Measurements from ENCODE around the gene CWC15. TPM values are rescaled to one million over a fixed set of nuclear protein-coding genes. Genes with fewer than 3 reads are reported as not detected.

The CWC15 gene
- total and polyA plus RNA-seq, 2 donors (not counting 1 experiment from before 2014, with no cell fraction given), result 18.1 to 59.8 TPM

DNA sequence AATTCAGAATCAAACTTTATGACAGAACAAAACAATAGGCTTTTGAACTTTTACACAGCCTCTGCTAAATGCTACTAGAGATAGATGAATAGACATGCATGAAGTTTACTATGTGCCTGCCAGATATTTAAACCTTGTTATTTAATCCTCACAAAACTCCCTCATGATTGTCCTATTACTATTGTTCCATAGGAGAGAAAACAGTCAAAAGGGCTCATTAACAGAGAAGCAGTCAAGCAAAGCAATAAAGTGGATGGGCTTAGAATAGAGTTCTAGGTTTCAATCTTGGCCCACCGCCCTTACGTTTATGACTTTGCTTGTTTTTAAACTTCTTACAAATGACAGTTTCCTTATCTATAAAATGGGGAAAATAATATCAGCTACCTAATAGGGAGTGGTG is 12.9 kb downstream of the CWC15 start:
- Histone ChIP-seq H3K4me3 (ENCODE audit: control extremely low read depth in 1 of 5, extremely low read depth in 1 of 5, insufficient read depth in 1 of 5, low read depth in 2 of 5, low read length in 4 of 5) (no peak overlapping the region), H3K4me2 (replicated peaks; ENCODE audit: low read depth, low read length, poor library complexity, severe bottlenecking) (no peak overlapping the region), H3K27me3 (replicated peaks in 1 of 4; ENCODE audit: control extremely low read depth in 1 of 4, control insufficient read depth in 3 of 4, insufficient read depth in 4 of 4, low read length in 3 of 4) (no peaks in the 10 kb centered on the region), H3K36me3 (replicated peaks in 1 of 2; ENCODE audit: control extremely low read depth in 1 of 2, control insufficient read depth in 1 of 2, extremely low read depth in 1 of 2, insufficient read depth in 2 of 2, low read length in 1 of 2) (peaks cover 10 to 53% of the 10 kb centered on the region in 2 experiments), H3K79me2 (ENCODE audit: control insufficient read depth, insufficient read depth, low read length) (no peaks in the 10 kb centered on the region), H3K9ac (ENCODE audit: low read length) (no peak overlapping the region), H3K9me3 (ENCODE audit: control extremely low read depth in 1 of 3, control insufficient read depth in 2 of 3, insufficient read depth in 1 of 3, low read length in 2 of 3) (no peaks in the 10 kb centered on the region), H3K27ac (ENCODE audit: low read length in 2 of 2) (no peak overlapping the region), H2AFZ (ENCODE audit: insufficient read depth, low read depth, low read length, poor library complexity, severe bottlenecking) (no peak overlapping the region), H4K20me1 (ENCODE audit: control insufficient read depth, insufficient read depth, low read length, poor library complexity, severe bottlenecking) (peaks cover 1% of the 10 kb centered on the region), H3K4me1 (ENCODE audit: control insufficient read depth in 2 of 2, insufficient read depth in 2 of 2, low read length in 2 of 2) (no peaks in the 10 kb centered on the region)
- DNase-seq, result no peak
- no CpG with 5 or more reads among the region's 2 CpGs for WGBS (ENCODE audit: insufficient coverage)
- ChIA-PET POLR2A (no interaction called here), CTCF (interaction anchor here (1.4 kb wide), 1 partner anchor 8 kb away, joined by 3 read pairs; no protein-coding TSS in a partner anchor)
- no peak overlapping the region for H3K27ac Mint-ChIP-seq
- no peaks in the 10 kb centered on the region for H3K9me3 Mint-ChIP-seq (ENCODE audit: insufficient read depth)
- TF ChIP-seq CTCF (IDR thresholded peaks at IDR 0.05) (no peak), EZH2 (IDR thresholded peaks at IDR 0.05; ENCODE audit: borderline replicate concordance, insufficient read depth, low read depth, low read length, poor library complexity, severe bottlenecking) (no peak)
- no peak overlapping the region for H3K4me3 Mint-ChIP-seq
- ATAC-seq (ENCODE audit: low read depth), result no peak
- H3K4me1 Mint-ChIP-seq, result no peaks in the 10 kb centered on the region
- intact Hi-C loops (cut with micrococcal nuclease), result no loop called here
- no peaks in the 10 kb centered on the region for H3K27me3 Mint-ChIP-seq

- peaks cover 7 to 39% of the 10 kb centered on the region in 2 experiments for H3K36me3 ChIP-seq (replicated peaks in 1 of 2; ENCODE audit: control extremely low read depth in 1 of 2, control insufficient read depth in 1 of 2, extremely low read depth in 1 of 2, insufficient read depth in 2 of 2, low read length in 1 of 2)
- H3K27ac Mint-ChIP-seq, result no peak overlapping the region
Observed at GRCh38 chr11:94959179-94959578, 14.2 kb downstream of the CWC15 start.

More at GRCh38 chr11:94959179-94959578, 14.2 kb downstream of the CWC15 start:
- intact Hi-C loops (cut with micrococcal nuclease), result no loop called here
- Mint-ChIP-seq H3K4me1 (no peaks in the 10 kb centered on the region), H3K27me3 (no peaks in the 10 kb centered on the region), H3K9me3 (ENCODE audit: insufficient read depth) (no peaks in the 10 kb centered on the region), H3K4me3 (no peak overlapping the region)
- Histone ChIP-seq H3K4me3 (ENCODE audit: control extremely low read depth in 1 of 5, extremely low read depth in 1 of 5, insufficient read depth in 1 of 5, low read depth in 2 of 5, low read length in 4 of 5) (no peak overlapping the region), H3K9me3 (ENCODE audit: control extremely low read depth in 1 of 3, control insufficient read depth in 2 of 3, insufficient read depth in 1 of 3, low read length in 2 of 3) (no peaks in the 10 kb centered on the region), H4K20me1 (ENCODE audit: control insufficient read depth, insufficient read depth, low read length, poor library complexity, severe bottlenecking) (no peaks in the 10 kb centered on the region), H3K4me1 (ENCODE audit: control insufficient read depth in 2 of 2, insufficient read depth in 2 of 2, low read length in 2 of 2) (no peaks in the 10 kb centered on the region), H3K27me3 (replicated peaks in 1 of 4; ENCODE audit: control extremely low read depth in 1 of 4, control insufficient read depth in 3 of 4, insufficient read depth in 4 of 4, low read length in 3 of 4) (no peaks in the 10 kb centered on the region), H3K4me2 (replicated peaks; ENCODE audit: low read depth, low read length, poor library complexity, severe bottlenecking) (no peak overlapping the region), H3K9ac (ENCODE audit: low read length) (no peak overlapping the region), H3K27ac (ENCODE audit: low read length in 2 of 2) (no peak overlapping the region), H2AFZ (ENCODE audit: insufficient read depth, low read depth, low read length, poor library complexity, severe bottlenecking) (no peak overlapping the region), H3K79me2 (ENCODE audit: control insufficient read depth, insufficient read depth, low read length) (no peaks in the 10 kb centered on the region)
- TF ChIP-seq CTCF (IDR thresholded peaks at IDR 0.05) (no peak), EZH2 (IDR thresholded peaks at IDR 0.05; ENCODE audit: borderline replicate concordance, insufficient read depth, low read depth, low read length, poor library complexity, severe bottlenecking) (no peak)
- WGBS (ENCODE audit: insufficient coverage), result 90% methylated on average over 2 of the region's 2 CpGs
- ATAC-seq (ENCODE audit: low read depth), result no peak
- POLR2A ChIA-PET, result no interaction called here
- DNase-seq, result no peak
- CTCF ChIA-PET, result interaction anchor here (1.4 kb wide), 1 partner anchor 10 kb away, joined by 3 read pairs; no protein-coding TSS in a partner anchor
